ENCODE results near the gene IP6K2.
"Not testable (repeated sequence)": the region's sequence is repeated elsewhere in the genome, so short reads cannot be mapped to it uniquely, and the experiment has no call there.

Gene IP6K2

GRCh38 chr3:48727511-48727910 is 10.5 kb upstream of the IP6K2 start:
- no peak for DNase-seq

- DNase-seq: not testable (repeated sequence)
Observed at GRCh38 chr3:48725185-48725855, 8.3 kb upstream of the IP6K2 start.

- DNase-seq: no peak
Observed at GRCh38 chr3:48723725-48724124, 6.7 kb upstream of the IP6K2 start.

GRCh38 chr3:48723293-48723692 is 6.3 kb upstream of the IP6K2 start:
- DNase-seq: not testable (repeated sequence)

- DNase-seq: peak in 7 of 51 donors; percentile 2 to 62 (median 38)
Observed at GRCh38 chr3:48716508-48716981, 476 bp downstream of the IP6K2 start.

- peak in 4 of 51 donors; percentile 5 to 19 (median 12) for DNase-seq
Observed at GRCh38 chr3:48715174-48715800, 1.7 kb downstream of the IP6K2 start.

GRCh38 chr3:48711727-48712126 is 5.3 kb downstream of the IP6K2 start:
- DNase-seq: no peak

- peak in 1 of 51 donors; percentile 3 for DNase-seq
Observed at GRCh38 chr3:48709051-48709461, 8.0 kb downstream of the IP6K2 start.

- DNase-seq: peak in 1 of 51 donors; percentile 7
Observed at GRCh38 chr3:48708481-48708889, 8.5 kb downstream of the IP6K2 start.

- DNase-seq: no peak
Observed at GRCh38 chr3:48707157-48707556, 9.9 kb downstream of the IP6K2 start.

GRCh38 chr3:48702320-48702920 is 14.6 kb downstream of the IP6K2 start:
- DNase-seq: no peak

- DNase-seq: no peak
Observed at GRCh38 chr3:48700731-48701405, 16.2 kb downstream of the IP6K2 start.

- no peak for DNase-seq
Observed at GRCh38 chr3:48698891-48699290, 18.1 kb downstream of the IP6K2 start.

GRCh38 chr3:48697952-48698351 is 19.1 kb downstream of the IP6K2 start:
- no peak for DNase-seq

- no peak for DNase-seq
Observed at GRCh38 chr3:48696601-48697000, 20.4 kb downstream of the IP6K2 start.

GRCh38 chr3:48696156-48696555 is 20.9 kb downstream of the IP6K2 start:
- DNase-seq: no peak

- peak in 11 of 51 donors; percentile 15 to 70 (median 35) for DNase-seq
Observed at GRCh38 chr3:48695393-48695753, 21.6 kb downstream of the IP6K2 start.

- peak in 42 of 51 donors; percentile 22 to 89 (median 58) for DNase-seq
Observed at GRCh38 chr3:48694610-48695392, 22.2 kb downstream of the IP6K2 start.

- peak in 1 of 51 donors; percentile 22 for DNase-seq
Observed at GRCh38 chr3:48693826-48694225, 23.2 kb downstream of the IP6K2 start.

- peak in 6 of 51 donors; percentile 12 to 44 (median 29) for DNase-seq
Observed at GRCh38 chr3:48692551-48692950, 24.5 kb downstream of the IP6K2 start.

- no peak for DNase-seq
Observed at GRCh38 chr3:48690846-48691458, 26.1 kb downstream of the IP6K2 start.

Measured in hypothalamus (tissue), 51 donors.